WTC11 (cell line): ENCODE measurements around the gene VSIR.

Source experiments
- AFF4 ChIP-seq: sonication (generic); formaldehyde crosslinking; IDR thresholded peaks from 2 replicates; pipeline ENCODE4 v1.8.1; 2023; ENCODE audit warnings: mild to moderate bottlenecking, missing genetic modification reagents, borderline replicate concordance
- ATF1 ChIP-seq: sonication (generic); formaldehyde crosslinking; IDR thresholded peaks from 2 replicates; pipeline ENCODE4 v1.8.1; 2023; ENCODE audit warnings: mild to moderate bottlenecking, moderate library complexity, missing genetic modification reagents
- CREM ChIP-seq: sonication (generic); formaldehyde crosslinking; IDR thresholded peaks from 2 replicates; pipeline ENCODE4 v1.8.1; 2022; ENCODE audit warnings: mild to moderate bottlenecking, missing genetic modification reagents, moderate library complexity
- FOXJ3 ChIP-seq: sonication (generic); formaldehyde crosslinking; IDR thresholded peaks from 2 replicates; pipeline ENCODE4 v1.9.0; 2021; ENCODE audit warnings: missing genetic modification reagents, mild to moderate bottlenecking, borderline replicate concordance
- FOXK1 ChIP-seq: sonication (generic); formaldehyde crosslinking; IDR thresholded peaks from 2 replicates; pipeline ENCODE4 v1.8.0; 2022; ENCODE audit warnings: mild to moderate bottlenecking, moderate library complexity, missing genetic modification reagents
- FOXP4 ChIP-seq: sonication (generic); formaldehyde crosslinking; IDR thresholded peaks from 2 replicates; pipeline ENCODE4 v1.8.0; 2022; ENCODE audit warnings: mild to moderate bottlenecking, missing genetic modification reagents
- JAZF1 ChIP-seq: fragments of 250-450 bp; sonication (Bioruptor Pico); IDR thresholded peaks from 2 replicates; pipeline ENCODE4 v1.9.0; 2021; ENCODE audit warnings: moderate library complexity, mild to moderate bottlenecking, inconsistent platforms
- USF1 ChIP-seq: sonication (generic); formaldehyde crosslinking; IDR thresholded peaks from 2 replicates; pipeline ENCODE4 v1.8.0; 2022; ENCODE audit warnings: mild to moderate bottlenecking, missing genetic modification reagents
- ZNF425 ChIP-seq: fragments of 250-450 bp; sonication (Bioruptor Pico); conservative IDR thresholded peaks from 2 replicates; pipeline ENCODE4 v1.9.0; 2021; ENCODE audit warnings: mild to moderate bottlenecking
- TF ChIP-seq, protein P1 (sequence below): fragments of 200-600 bp; IDR thresholded peaks from 2 replicates; pipeline ENCODE4 v1.8.0; 2022; ENCODE audit warnings: antibody characterized with exemption
- TF ChIP-seq, protein P2 (sequence below): sonication (generic); formaldehyde crosslinking; IDR thresholded peaks from 2 replicates; pipeline ENCODE4 v1.8.1; 2022; ENCODE audit warnings: mild to moderate bottlenecking, moderate library complexity, missing genetic modification reagents
- TF ChIP-seq, protein P3 (sequence below): sonication (generic); formaldehyde crosslinking; IDR thresholded peaks from 2 replicates; pipeline ENCODE4 v1.8.1; 2023; ENCODE audit warnings: mild to moderate bottlenecking, missing genetic modification reagents, moderate library complexity

- TF ChIP-seq, protein P1, sequence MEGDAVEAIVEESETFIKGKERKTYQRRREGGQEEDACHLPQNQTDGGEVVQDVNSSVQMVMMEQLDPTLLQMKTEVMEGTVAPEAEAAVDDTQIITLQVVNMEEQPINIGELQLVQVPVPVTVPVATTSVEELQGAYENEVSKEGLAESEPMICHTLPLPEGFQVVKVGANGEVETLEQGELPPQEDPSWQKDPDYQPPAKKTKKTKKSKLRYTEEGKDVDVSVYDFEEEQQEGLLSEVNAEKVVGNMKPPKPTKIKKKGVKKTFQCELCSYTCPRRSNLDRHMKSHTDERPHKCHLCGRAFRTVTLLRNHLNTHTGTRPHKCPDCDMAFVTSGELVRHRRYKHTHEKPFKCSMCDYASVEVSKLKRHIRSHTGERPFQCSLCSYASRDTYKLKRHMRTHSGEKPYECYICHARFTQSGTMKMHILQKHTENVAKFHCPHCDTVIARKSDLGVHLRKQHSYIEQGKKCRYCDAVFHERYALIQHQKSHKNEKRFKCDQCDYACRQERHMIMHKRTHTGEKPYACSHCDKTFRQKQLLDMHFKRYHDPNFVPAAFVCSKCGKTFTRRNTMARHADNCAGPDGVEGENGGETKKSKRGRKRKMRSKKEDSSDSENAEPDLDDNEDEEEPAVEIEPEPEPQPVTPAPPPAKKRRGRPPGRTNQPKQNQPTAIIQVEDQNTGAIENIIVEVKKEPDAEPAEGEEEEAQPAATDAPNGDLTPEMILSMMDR: no peak
- TF ChIP-seq USF1 (no peak), JAZF1 (no peak), AFF4 (no peak), FOXP4 (CRISPR knock-in tag) (no peak), CREM (CRISPR knock-in tag) (no peak), ZNF425 (CRISPR knock-in tag) (no peak), FOXJ3 (CRISPR knock-in tag) (no peak), ATF1 (CRISPR knock-in tag) (no peak), FOXK1 (CRISPR knock-in tag) (no peak)
- TF ChIP-seq, protein P2, sequence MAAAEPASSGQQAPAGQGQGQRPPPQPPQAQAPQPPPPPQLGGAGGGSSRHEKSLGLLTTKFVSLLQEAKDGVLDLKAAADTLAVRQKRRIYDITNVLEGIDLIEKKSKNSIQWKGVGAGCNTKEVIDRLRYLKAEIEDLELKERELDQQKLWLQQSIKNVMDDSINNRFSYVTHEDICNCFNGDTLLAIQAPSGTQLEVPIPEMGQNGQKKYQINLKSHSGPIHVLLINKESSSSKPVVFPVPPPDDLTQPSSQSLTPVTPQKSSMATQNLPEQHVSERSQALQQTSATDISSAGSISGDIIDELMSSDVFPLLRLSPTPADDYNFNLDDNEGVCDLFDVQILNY (CRISPR knock-in tag): no peak
- TF ChIP-seq, protein P3, sequence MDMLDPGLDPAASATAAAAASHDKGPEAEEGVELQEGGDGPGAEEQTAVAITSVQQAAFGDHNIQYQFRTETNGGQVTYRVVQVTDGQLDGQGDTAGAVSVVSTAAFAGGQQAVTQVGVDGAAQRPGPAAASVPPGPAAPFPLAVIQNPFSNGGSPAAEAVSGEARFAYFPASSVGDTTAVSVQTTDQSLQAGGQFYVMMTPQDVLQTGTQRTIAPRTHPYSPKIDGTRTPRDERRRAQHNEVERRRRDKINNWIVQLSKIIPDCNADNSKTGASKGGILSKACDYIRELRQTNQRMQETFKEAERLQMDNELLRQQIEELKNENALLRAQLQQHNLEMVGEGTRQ (CRISPR knock-in tag): no peak
Measured at GRCh38 chr10:71782917-71783490, 9.7 kb upstream of the VSIR start.
